GM23338 (cell line): ENCODE data around the gene FECH. TPM values are rescaled to one million over a fixed set of nuclear protein-coding genes. Genes with fewer than 3 reads are reported as not detected.
A peak's percentile ranks its signal among the peaks of the same experiment; 100 is the strongest.

Source experiments
- ATAC-seq: fragments of 200-7000 bp; cut with Tn5 transposase; 3 replicates; pipeline ENCODE4 v1.9.1; 2020
- DNase-seq: peaks from one replicate; pipeline ENCODE4 v3.0.0-alpha.2; 2015; ENCODE audit warnings: low spot score
- H2AFZ ChIP-seq: fragments of 200-600 bp; sonication (generic); 2 replicates; pipeline ENCODE4 v1.8.0; 2016; ENCODE audit warnings: antibody characterized with exemption, mild to moderate bottlenecking, moderate library complexity
- H3F3A ChIP-seq: fragments of 200-600 bp; sonication (generic); replicated peaks from 2 replicates; pipeline ENCODE4 v1.8.0; 2017; ENCODE audit warnings: antibody characterized with exemption, mixed run types, low read depth
- H3K27ac ChIP-seq: fragments of 200-600 bp; sonication (generic); 2 replicates; pipeline ENCODE4 v1.6.1; 2016; ENCODE audit warnings: low read depth
- H3K27me3 ChIP-seq: fragments of 200-600 bp; sonication (generic); 2 replicates; pipeline ENCODE4 v1.8.0; 2016; ENCODE audit warnings: mild to moderate bottlenecking, mixed run types, moderate library complexity; ENCODE audit not compliant: insufficient read depth
- H3K36me3 ChIP-seq: fragments of 200-600 bp; sonication (generic); 2 replicates; pipeline ENCODE4 v1.8.0; 2016; ENCODE audit warnings: mild to moderate bottlenecking; ENCODE audit not compliant: insufficient read depth
- H3K4me1 ChIP-seq: fragments of 200-600 bp; sonication (generic); 2 replicates; pipeline ENCODE4 v1.8.0; 2016; ENCODE audit warnings: mild to moderate bottlenecking, moderate library complexity; ENCODE audit not compliant: insufficient read depth
- H3K4me2 ChIP-seq: fragments of 200-600 bp; sonication (generic); 2 replicates; pipeline ENCODE4 v1.7.1; 2017; ENCODE audit warnings: mixed run types
- H3K4me3 ChIP-seq: fragments of 200-600 bp; sonication (generic); 2 replicates; pipeline ENCODE4 v1.6.1; 2016; ENCODE audit warnings: mixed run types
- H3K79me2 ChIP-seq: fragments of 200-600 bp; sonication (generic); replicated peaks from 2 replicates; pipeline ENCODE4 v1.8.0; 2017; ENCODE audit warnings: mild to moderate bottlenecking; ENCODE audit not compliant: insufficient read depth
- H3K9me2 ChIP-seq: fragments of 200-600 bp; sonication (generic); 2 replicates; pipeline ENCODE4 v1.8.0; 2017; ENCODE audit not compliant: insufficient read depth
- H4K20me1 ChIP-seq: fragments of 200-600 bp; sonication (generic); replicated peaks from 2 replicates; pipeline ENCODE4 v1.8.0; 2017; ENCODE audit warnings: mild to moderate bottlenecking; ENCODE audit not compliant: insufficient read depth
- H3K27ac Mint-ChIP-seq: 2 replicates; pipeline ENCODE4 v1.8.0; 2020; ENCODE audit warnings: inconsistent platforms, mild to moderate bottlenecking, moderate library complexity, mixed read lengths
- H3K27me3 Mint-ChIP-seq: 3 replicates; pipeline ENCODE4 v1.8.0; 2022; ENCODE audit warnings: low read depth, mild to moderate bottlenecking, moderate library complexity, mixed read lengths, inconsistent platforms; ENCODE audit not compliant: insufficient read depth, poor library complexity
- H3K36me3 Mint-ChIP-seq: 3 replicates; pipeline ENCODE4 v1.8.0; 2021; ENCODE audit warnings: low read depth, mild to moderate bottlenecking, inconsistent platforms, moderate library complexity, mixed read lengths
- H3K4me1 Mint-ChIP-seq: 3 replicates; pipeline ENCODE4 v1.8.0; 2020; ENCODE audit warnings: mild to moderate bottlenecking, inconsistent platforms, mixed read lengths
- H3K4me3 Mint-ChIP-seq: 3 replicates; pipeline ENCODE4 v1.8.0; 2021; ENCODE audit warnings: moderate library complexity, mild to moderate bottlenecking, inconsistent platforms, mixed read lengths
- H3K9me3 Mint-ChIP-seq: 3 replicates; pipeline ENCODE4 v1.8.0; 2020; ENCODE audit warnings: moderate library complexity, mild to moderate bottlenecking, inconsistent platforms, mixed read lengths
- CREB1 ChIP-seq: fragments of 250-450 bp; sonication (Bioruptor Pico); IDR thresholded peaks from 2 replicates; pipeline ENCODE4 v1.5.0; 2020; ENCODE audit warnings: low read depth, mild to moderate bottlenecking, moderate library complexity
- EZH2 ChIP-seq: fragments of 200-600 bp; sonication (generic); IDR thresholded peaks from one replicate; pipeline ENCODE4 v1.8.0; 2017; ENCODE audit warnings: antibody characterized with exemption, mild to moderate bottlenecking, low read depth; ENCODE audit not compliant: unreplicated experiment
- JUNB ChIP-seq: IDR thresholded peaks from one replicate; pipeline ENCODE4 v1.6.1; 2016; ENCODE audit warnings: antibody characterized with exemption; ENCODE audit not compliant: unreplicated experiment
- NANOG ChIP-seq: IDR thresholded peaks from 2 replicates; pipeline ENCODE4 v1.6.1; 2016; ENCODE audit warnings: antibody characterized with exemption, borderline replicate concordance
- POLR2AphosphoS5 ChIP-seq: IDR thresholded peaks from 2 replicates; pipeline ENCODE4 v1.6.1; 2016; ENCODE audit warnings: antibody characterized with exemption, low read depth
- STAT1 ChIP-seq: IDR thresholded peaks from one replicate; pipeline ENCODE4 v1.6.1; 2016; ENCODE audit warnings: antibody characterized with exemption; ENCODE audit not compliant: unreplicated experiment
- ZNF114 ChIP-seq: fragments of 250-450 bp; sonication (Bioruptor Pico); IDR thresholded peaks from 2 replicates; pipeline ENCODE4 v1.5.0; 2020; ENCODE audit warnings: mild to moderate bottlenecking, moderate library complexity
- ZNF331 ChIP-seq: fragments of 250-450 bp; sonication (Bioruptor Pico); IDR thresholded peaks from 2 replicates; pipeline ENCODE4 v1.5.0; 2020; ENCODE audit warnings: low read depth, mild to moderate bottlenecking, moderate library complexity
- polyA plus RNA-seq: library from polyadenylated mRNA; unstranded; fragments of >200 nt; fragmentation: Nextera tagmentation; extraction: Ambion mirVana; gene quantifications from 2 replicates; pipeline ENCODE4 v1.2.1, GENCODE V29; 2016
- total RNA-seq: library from RNA; depleted of rRNA; stranded (reverse); fragments of >200 nt; shearing (Covaris generic); gene quantifications from 2 replicates; pipeline ENCODE4 v1.2.3, GENCODE V29; 2014
- TF ChIP-seq, protein P1 (sequence below), 2 experiments: fragments of 200-600 bp in 1 of 2; sonication (generic) in 1 of 2; conservative IDR thresholded peaks; 2 replicates each; pipeline versions ENCODE4 v1.5.1 to v1.6.1; 2016 to 2017; ENCODE audit warnings: antibody characterized with exemption in 2 of 2, low read depth in 2 of 2, mild to moderate bottlenecking in 2 of 2, moderate library complexity in 1 of 2
- TF ChIP-seq, protein P2 (sequence below): fragments of 250-450 bp; sonication (Bioruptor Pico); IDR thresholded peaks from 2 replicates; pipeline ENCODE4 v1.5.0; 2020; ENCODE audit warnings: mild to moderate bottlenecking, moderate library complexity
- TF ChIP-seq, protein P3 (sequence below): IDR thresholded peaks from 2 replicates; pipeline ENCODE4 v1.6.1; 2016; ENCODE audit warnings: antibody characterized with exemption

The FECH gene
- total and polyA plus RNA-seq, 2 experiments from 2014 or later = 5.8 to 35.5 TPM

DNA sequence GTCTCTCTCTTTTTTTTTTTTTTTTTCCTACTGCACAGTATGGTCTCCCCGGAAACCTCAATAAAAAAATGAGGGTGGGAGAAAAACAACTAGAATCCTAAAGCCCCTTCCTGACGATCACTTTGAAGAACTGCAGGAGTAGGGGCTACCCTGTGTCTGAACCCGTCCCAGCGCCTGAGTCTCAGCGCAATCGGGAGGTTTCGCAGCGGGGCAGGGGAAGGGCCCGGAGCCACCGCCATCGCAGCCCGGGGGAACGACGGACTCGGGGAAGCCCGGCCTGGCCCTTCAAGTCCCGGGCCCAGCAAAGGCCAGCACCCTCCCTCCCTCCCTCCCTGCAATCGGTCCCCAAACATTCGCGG is 34.7 kb upstream of the FECH start:
- ATAC-seq = peak; percentile 36
- Histone ChIP-seq H4K20me1 (0 out of 2 replicates have a peak, but pooled peaks cover 8% of the 10 kb centered on the region), H3K4me2 (peak overlapping the region; percentile 93), H3K36me3 (peaks cover 23% of the 10 kb centered on the region), H2AFZ (no peak overlapping the region), H3K27me3 (no peaks in the 10 kb centered on the region), H3K9me2 (no peaks in the 10 kb centered on the region), H3K4me3 (peak overlapping the region; percentile 95), H3K4me1 (peaks cover 6% of the 10 kb centered on the region; the same call in 1 of the 2 replicates), H3K27ac (peak overlapping the region; percentile 86), H3F3A (peaks cover 5% of the 10 kb centered on the region; the same call in 1 of the 2 replicates), H3K79me2 (peaks cover 51% of the 10 kb centered on the region)
- Mint-ChIP-seq H3K36me3 (peaks cover 46% of the 10 kb centered on the region), H3K4me3 (peak overlapping the region; percentile 95), H3K4me1 (peaks cover 5% of the 10 kb centered on the region; the same call in 1 of the 3 replicates), H3K27me3 (peaks cover 5% of the 10 kb centered on the region), H3K27ac (peak overlapping the region; percentile 99), H3K9me3 (no peaks in the 10 kb centered on the region; the same call in 2 of the 3 replicates)
- TF ChIP-seq CREB1 (CRISPR knock-in tag) (no peak), POLR2AphosphoS5 (no peak), STAT1 (no peak), EZH2 (no peak)
- TF ChIP-seq, protein P1, sequence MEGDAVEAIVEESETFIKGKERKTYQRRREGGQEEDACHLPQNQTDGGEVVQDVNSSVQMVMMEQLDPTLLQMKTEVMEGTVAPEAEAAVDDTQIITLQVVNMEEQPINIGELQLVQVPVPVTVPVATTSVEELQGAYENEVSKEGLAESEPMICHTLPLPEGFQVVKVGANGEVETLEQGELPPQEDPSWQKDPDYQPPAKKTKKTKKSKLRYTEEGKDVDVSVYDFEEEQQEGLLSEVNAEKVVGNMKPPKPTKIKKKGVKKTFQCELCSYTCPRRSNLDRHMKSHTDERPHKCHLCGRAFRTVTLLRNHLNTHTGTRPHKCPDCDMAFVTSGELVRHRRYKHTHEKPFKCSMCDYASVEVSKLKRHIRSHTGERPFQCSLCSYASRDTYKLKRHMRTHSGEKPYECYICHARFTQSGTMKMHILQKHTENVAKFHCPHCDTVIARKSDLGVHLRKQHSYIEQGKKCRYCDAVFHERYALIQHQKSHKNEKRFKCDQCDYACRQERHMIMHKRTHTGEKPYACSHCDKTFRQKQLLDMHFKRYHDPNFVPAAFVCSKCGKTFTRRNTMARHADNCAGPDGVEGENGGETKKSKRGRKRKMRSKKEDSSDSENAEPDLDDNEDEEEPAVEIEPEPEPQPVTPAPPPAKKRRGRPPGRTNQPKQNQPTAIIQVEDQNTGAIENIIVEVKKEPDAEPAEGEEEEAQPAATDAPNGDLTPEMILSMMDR (conservative IDR thresholded peaks at IDR 0.05; ENCODE audit: low read depth in 2 of 2) = no peak
- DNase-seq = no peak

DNA sequence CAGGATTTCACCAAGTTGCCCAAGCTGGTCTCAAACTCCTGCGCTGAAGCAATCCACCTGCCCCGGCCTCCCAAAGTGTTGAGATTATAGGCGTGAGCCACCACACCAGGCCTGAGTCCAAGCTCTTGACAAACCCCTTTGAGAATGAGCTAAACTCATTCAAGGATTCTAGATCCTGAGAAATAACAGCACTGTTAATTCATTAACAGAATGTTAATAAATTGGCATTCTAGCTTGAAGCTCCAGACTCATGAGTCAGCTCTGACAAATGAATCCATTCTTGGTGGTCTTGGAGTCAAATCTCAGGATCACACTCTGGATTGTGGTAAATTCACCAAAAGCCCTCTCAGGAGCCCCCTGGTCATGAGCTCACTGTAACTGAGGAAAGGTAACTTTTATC is 33.4 kb upstream of the FECH start:
- H3K36me3 Mint-ChIP-seq = peaks cover 58% of the 10 kb centered on the region
- no peaks in the 10 kb centered on the region for H3K27me3 ChIP-seq
- H3K27ac ChIP-seq = no peak overlapping the region
- no peak for ATAC-seq
- H2AFZ ChIP-seq = no peak overlapping the region
- no peaks in the 10 kb centered on the region for H3K9me2 ChIP-seq
- peaks cover 36% of the 10 kb centered on the region for H3K36me3 ChIP-seq
- H3K4me2 ChIP-seq = peak overlapping the region; percentile 93
- H3K4me3 Mint-ChIP-seq = peak overlapping the region; percentile 95; the same call in 2 of the 3 replicates
- peaks cover 6% of the 10 kb centered on the region; the same call in 1 of the 2 replicates for H3K4me1 ChIP-seq
- H3F3A ChIP-seq = peaks cover 5% of the 10 kb centered on the region; the same call in 1 of the 2 replicates
- peaks cover 5% of the 10 kb centered on the region; the same call in 1 of the 3 replicates for H3K4me1 Mint-ChIP-seq
- H3K79me2 ChIP-seq = peaks cover 57% of the 10 kb centered on the region
- H3K27me3 Mint-ChIP-seq = peaks cover 5% of the 10 kb centered on the region
- no peaks in the 10 kb centered on the region; the same call in 2 of the 3 replicates for H3K9me3 Mint-ChIP-seq
- H3K27ac Mint-ChIP-seq = no peak overlapping the region
- DNase-seq = no peak
- H3K4me3 ChIP-seq = peak overlapping the region; percentile 95; the same call in 1 of the 2 replicates
- H4K20me1 ChIP-seq = 0 out of 2 replicates have a peak, but pooled peaks cover 8% of the 10 kb centered on the region
- TF ChIP-seq EZH2 (no peak), ZNF114 (CRISPR knock-in tag) (no peak), NANOG (no peak), ZNF331 (CRISPR knock-in tag) (no peak), JUNB (no peak)
- TF ChIP-seq, protein P2, sequence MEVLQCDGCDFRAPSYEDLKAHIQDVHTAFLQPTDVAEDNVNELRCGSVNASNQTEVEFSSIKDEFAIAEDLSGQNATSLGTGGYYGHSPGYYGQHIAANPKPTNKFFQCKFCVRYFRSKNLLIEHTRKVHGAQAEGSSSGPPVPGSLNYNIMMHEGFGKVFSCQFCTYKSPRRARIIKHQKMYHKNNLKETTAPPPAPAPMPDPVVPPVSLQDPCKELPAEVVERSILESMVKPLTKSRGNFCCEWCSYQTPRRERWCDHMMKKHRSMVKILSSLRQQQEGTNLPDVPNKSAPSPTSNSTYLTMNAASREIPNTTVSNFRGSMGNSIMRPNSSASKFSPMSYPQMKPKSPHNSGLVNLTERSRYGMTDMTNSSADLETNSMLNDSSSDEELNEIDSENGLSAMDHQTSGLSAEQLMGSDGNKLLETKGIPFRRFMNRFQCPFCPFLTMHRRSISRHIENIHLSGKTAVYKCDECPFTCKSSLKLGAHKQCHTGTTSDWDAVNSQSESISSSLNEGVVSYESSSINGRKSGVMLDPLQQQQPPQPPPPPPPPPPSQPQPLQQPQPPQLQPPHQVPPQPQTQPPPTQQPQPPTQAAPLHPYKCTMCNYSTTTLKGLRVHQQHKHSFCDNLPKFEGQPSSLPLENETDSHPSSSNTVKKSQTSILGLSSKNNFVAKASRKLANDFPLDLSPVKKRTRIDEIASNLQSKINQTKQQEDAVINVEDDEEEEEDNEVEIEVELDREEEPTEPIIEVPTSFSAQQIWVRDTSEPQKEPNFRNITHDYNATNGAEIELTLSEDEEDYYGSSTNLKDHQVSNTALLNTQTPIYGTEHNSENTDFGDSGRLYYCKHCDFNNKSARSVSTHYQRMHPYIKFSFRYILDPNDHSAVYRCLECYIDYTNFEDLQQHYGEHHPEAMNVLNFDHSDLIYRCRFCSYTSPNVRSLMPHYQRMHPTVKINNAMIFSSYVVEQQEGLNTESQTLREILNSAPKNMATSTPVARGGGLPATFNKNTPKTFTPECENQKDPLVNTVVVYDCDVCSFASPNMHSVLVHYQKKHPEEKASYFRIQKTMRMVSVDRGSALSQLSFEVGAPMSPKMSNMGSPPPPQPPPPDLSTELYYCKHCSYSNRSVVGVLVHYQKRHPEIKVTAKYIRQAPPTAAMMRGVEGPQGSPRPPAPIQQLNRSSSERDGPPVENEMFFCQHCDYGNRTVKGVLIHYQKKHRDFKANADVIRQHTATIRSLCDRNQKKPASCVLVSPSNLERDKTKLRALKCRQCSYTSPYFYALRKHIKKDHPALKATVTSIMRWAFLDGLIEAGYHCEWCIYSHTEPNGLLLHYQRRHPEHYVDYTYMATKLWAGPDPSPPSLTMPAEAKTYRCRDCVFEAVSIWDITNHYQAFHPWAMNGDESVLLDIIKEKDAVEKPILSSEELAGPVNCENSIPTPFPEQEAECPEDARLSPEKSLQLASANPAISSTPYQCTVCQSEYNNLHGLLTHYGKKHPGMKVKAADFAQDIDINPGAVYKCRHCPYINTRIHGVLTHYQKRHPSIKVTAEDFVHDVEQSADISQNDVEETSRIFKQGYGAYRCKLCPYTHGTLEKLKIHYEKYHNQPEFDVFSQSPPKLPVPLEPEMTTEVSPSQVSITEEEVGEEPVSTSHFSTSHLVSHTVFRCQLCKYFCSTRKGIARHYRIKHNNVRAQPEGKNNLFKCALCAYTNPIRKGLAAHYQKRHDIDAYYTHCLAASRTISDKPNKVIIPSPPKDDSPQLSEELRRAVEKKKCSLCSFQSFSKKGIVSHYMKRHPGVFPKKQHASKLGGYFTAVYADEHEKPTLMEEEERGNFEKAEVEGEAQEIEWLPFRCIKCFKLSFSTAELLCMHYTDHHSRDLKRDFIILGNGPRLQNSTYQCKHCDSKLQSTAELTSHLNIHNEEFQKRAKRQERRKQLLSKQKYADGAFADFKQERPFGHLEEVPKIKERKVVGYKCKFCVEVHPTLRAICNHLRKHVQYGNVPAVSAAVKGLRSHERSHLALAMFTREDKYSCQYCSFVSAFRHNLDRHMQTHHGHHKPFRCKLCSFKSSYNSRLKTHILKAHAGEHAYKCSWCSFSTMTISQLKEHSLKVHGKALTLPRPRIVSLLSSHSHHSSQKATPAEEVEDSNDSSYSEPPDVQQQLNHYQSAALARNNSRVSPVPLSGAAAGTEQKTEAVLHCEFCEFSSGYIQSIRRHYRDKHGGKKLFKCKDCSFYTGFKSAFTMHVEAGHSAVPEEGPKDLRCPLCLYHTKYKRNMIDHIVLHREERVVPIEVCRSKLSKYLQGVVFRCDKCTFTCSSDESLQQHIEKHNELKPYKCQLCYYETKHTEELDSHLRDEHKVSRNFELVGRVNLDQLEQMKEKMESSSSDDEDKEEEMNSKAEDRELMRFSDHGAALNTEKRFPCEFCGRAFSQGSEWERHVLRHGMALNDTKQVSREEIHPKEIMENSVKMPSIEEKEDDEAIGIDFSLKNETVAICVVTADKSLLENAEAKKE (CRISPR knock-in tag) = no peak
- TF ChIP-seq, protein P3, sequence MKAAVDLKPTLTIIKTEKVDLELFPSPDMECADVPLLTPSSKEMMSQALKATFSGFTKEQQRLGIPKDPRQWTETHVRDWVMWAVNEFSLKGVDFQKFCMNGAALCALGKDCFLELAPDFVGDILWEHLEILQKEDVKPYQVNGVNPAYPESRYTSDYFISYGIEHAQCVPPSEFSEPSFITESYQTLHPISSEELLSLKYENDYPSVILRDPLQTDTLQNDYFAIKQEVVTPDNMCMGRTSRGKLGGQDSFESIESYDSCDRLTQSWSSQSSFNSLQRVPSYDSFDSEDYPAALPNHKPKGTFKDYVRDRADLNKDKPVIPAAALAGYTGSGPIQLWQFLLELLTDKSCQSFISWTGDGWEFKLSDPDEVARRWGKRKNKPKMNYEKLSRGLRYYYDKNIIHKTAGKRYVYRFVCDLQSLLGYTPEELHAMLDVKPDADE = no peak
- TF ChIP-seq, protein P1 (conservative IDR thresholded peaks at IDR 0.05; ENCODE audit: low read depth in 2 of 2) = no peak
